ENCODE data around the gene BCAR1.

Gene BCAR1

GRCh38 chr16:75248536-75249380, 2.7 kb downstream of the BCAR1 start:
- Histone ChIP-seq H3K4me3 (ENCODE audit: low read depth in 1 of 2, low read length in 2 of 2) (no peak overlapping the region), H3K4me2 (ENCODE audit: insufficient read depth, low read length) (no peak overlapping the region), H3K79me2 (ENCODE audit: insufficient read depth, low read length) (no peaks in the 10 kb centered on the region), H3K36me3 (ENCODE audit: insufficient read depth, low read length) (no peaks in the 10 kb centered on the region), H3K9me3 (ENCODE audit: insufficient read depth, low read length, severe bottlenecking) (no peaks in the 10 kb centered on the region), H2AFZ (ENCODE audit: low read depth, low read length) (no peak overlapping the region), H3K9ac (ENCODE audit: low read depth, low read length) (no peak overlapping the region), H3K4me1 (ENCODE audit: insufficient read depth, low read length) (no peaks in the 10 kb centered on the region), H3K27ac (ENCODE audit: low read length) (no peak overlapping the region), H4K20me1 (ENCODE audit: insufficient read depth, low read length) (peaks cover 5% of the 10 kb centered on the region; the same call in 1 of the 2 replicates), H3K27me3 (ENCODE audit: insufficient read depth, low read length, poor library complexity) (no peaks in the 10 kb centered on the region)
- TF ChIP-seq EZH2 (IDR thresholded peaks at IDR 0.05; ENCODE audit: borderline replicate concordance, low read depth, low read length, severe bottlenecking), result no peak
- no peak for TF ChIP-seq CTCF (IDR thresholded peaks at IDR 0.05; ENCODE audit: borderline replicate concordance, extremely low read depth, low read length, poor library complexity, severe bottlenecking)
- no peak for ATAC-seq (ENCODE audit: insufficient read depth, low read depth)
- DNase-seq, result no peak

GRCh38 chr16:75248142-75248535, 3.3 kb downstream of the BCAR1 start:
- Histone ChIP-seq H3K9ac (ENCODE audit: low read depth, low read length) (no peak overlapping the region), H3K36me3 (ENCODE audit: insufficient read depth, low read length) (no peaks in the 10 kb centered on the region), H4K20me1 (ENCODE audit: insufficient read depth, low read length) (peaks cover 1% of the 10 kb centered on the region; the same call in 1 of the 2 replicates), H3K27ac (ENCODE audit: low read length) (no peak overlapping the region), H3K4me3 (ENCODE audit: low read depth in 1 of 2, low read length in 2 of 2) (no peak overlapping the region), H3K4me1 (ENCODE audit: insufficient read depth, low read length) (no peaks in the 10 kb centered on the region), H3K4me2 (ENCODE audit: insufficient read depth, low read length) (no peak overlapping the region), H3K79me2 (ENCODE audit: insufficient read depth, low read length) (no peaks in the 10 kb centered on the region), H3K27me3 (ENCODE audit: insufficient read depth, low read length, poor library complexity) (no peaks in the 10 kb centered on the region), H3K9me3 (ENCODE audit: insufficient read depth, low read length, severe bottlenecking) (no peaks in the 10 kb centered on the region), H2AFZ (ENCODE audit: low read depth, low read length) (no peak overlapping the region)
- TF ChIP-seq CTCF (IDR thresholded peaks at IDR 0.05; ENCODE audit: borderline replicate concordance, extremely low read depth, low read length, poor library complexity, severe bottlenecking) (no peak), EZH2 (IDR thresholded peaks at IDR 0.05; ENCODE audit: borderline replicate concordance, low read depth, low read length, severe bottlenecking) (no peak)
- DNase-seq, result no peak
- no peak for ATAC-seq (ENCODE audit: insufficient read depth, low read depth)

DNA sequence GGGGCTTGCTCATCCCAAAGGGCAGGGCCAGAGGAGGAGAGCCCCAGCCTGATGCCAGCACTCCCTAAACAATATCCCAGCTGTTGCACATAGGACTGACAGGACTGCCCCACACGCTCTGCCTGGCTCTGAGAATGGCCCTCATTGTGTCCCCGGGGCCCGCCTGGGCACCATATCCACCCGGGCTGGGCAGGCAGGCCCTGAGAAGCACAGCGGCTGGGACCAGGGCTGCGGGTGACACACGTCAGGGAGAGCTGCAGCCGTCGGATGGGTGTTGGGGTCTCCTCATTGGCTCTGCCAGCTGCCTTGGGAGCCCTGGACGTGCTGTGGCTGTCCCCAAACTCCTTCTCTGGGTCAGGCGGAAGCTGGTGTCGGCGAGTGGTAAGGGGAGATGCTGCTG, 4.2 kb downstream of the BCAR1 start:
- Histone ChIP-seq H3K9me3 (ENCODE audit: insufficient read depth, low read length, severe bottlenecking) (no peaks in the 10 kb centered on the region), H4K20me1 (ENCODE audit: insufficient read depth, low read length) (no peaks in the 10 kb centered on the region; the same call in 1 of the 2 replicates), H3K27ac (ENCODE audit: low read length) (no peak overlapping the region), H3K4me3 (ENCODE audit: low read depth in 1 of 2, low read length in 2 of 2) (no peak overlapping the region), H3K4me1 (ENCODE audit: insufficient read depth, low read length) (no peaks in the 10 kb centered on the region), H3K9ac (ENCODE audit: low read depth, low read length) (no peak overlapping the region), H2AFZ (ENCODE audit: low read depth, low read length) (no peak overlapping the region), H3K27me3 (ENCODE audit: insufficient read depth, low read length, poor library complexity) (no peaks in the 10 kb centered on the region), H3K79me2 (ENCODE audit: insufficient read depth, low read length) (no peaks in the 10 kb centered on the region), H3K4me2 (ENCODE audit: insufficient read depth, low read length) (no peak overlapping the region), H3K36me3 (ENCODE audit: insufficient read depth, low read length) (no peaks in the 10 kb centered on the region)
- DNase-seq (no peak), ATAC-seq (ENCODE audit: insufficient read depth, low read depth) (no peak)
- TF ChIP-seq EZH2 (IDR thresholded peaks at IDR 0.05; ENCODE audit: borderline replicate concordance, low read depth, low read length, severe bottlenecking) (no peak), CTCF (IDR thresholded peaks at IDR 0.05; ENCODE audit: borderline replicate concordance, extremely low read depth, low read length, poor library complexity, severe bottlenecking) (no peak)

Data from DND-41 (cell line).